ENCODE results near the gene UBA1.

UBA1 gene

GRCh38 chrX:47172971-47173792 lies 20.4 kb upstream of the UBA1 start:
- H3K27me3 ChIP-seq = no peaks in the 10 kb centered on the region
- no peak overlapping the region for H3K4me3 ChIP-seq (ENCODE audit: low read depth, low read length)
- H3K36me3 ChIP-seq = peaks cover 53% of the 10 kb centered on the region
- TF ChIP-seq CTCF (IDR thresholded peaks at IDR 0.05; ENCODE audit: low read depth, low read length) = no peak
- H3K9me3 ChIP-seq = no peaks in the 10 kb centered on the region
- DNase-seq = no peak
- H3K4me1 ChIP-seq = no peaks in the 10 kb centered on the region

- H3K27me3 ChIP-seq = no peaks in the 10 kb centered on the region
- no peak overlapping the region for H3K4me3 ChIP-seq (ENCODE audit: low read depth, low read length)
- no peak for DNase-seq
- H3K36me3 ChIP-seq = peaks cover 52% of the 10 kb centered on the region
- no peaks in the 10 kb centered on the region for H3K9me3 ChIP-seq
- H3K4me1 ChIP-seq = no peaks in the 10 kb centered on the region
- no peak for TF ChIP-seq CTCF (IDR thresholded peaks at IDR 0.05; ENCODE audit: low read depth, low read length)
Measured at GRCh38 chrX:47174376-47174775, 19.3 kb upstream of the UBA1 start.

DNA sequence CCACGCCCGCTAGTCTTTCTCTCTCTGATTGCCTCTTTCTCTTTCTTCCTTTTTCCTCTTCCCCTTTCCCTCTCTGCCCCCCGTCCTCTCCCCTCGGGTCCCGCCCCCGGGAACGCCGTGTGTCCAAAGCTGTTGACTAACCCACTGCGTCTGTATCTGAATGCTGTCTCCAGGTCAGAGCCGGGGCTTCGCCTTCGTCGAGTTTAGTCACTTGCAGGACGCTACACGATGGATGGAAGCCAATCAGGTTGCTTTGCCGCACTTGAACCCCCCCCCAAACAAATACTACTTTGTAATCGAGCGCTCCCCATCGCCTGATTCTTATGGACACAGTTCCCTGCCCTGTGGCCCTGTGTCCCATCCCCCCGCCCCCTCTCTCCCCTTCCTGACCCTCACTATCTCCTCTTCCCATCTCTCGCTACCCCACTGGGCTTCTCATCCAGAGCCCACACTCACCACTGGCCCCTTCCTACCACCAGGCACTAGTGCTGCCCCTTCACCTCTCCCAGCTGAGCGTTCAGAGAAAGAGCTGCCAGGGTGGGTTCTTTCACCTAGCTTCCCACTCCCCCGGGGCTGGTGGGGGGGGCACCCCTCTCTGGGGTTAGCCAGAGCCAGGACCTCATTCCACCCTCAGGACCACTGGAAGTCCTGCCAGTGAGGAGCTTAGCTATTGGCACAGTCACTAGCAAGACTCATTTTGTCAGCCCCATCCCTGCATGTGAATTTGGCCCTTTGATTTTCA lies 18.6 kb upstream of the UBA1 start:
- TF ChIP-seq CTCF (IDR thresholded peaks at IDR 0.05; ENCODE audit: low read depth, low read length) = no peak
- H3K4me3 ChIP-seq (ENCODE audit: low read depth, low read length) = no peak overlapping the region
- no peaks in the 10 kb centered on the region for H3K9me3 ChIP-seq
- peaks cover 52% of the 10 kb centered on the region for H3K36me3 ChIP-seq
- H3K27me3 ChIP-seq = no peaks in the 10 kb centered on the region
- no peak for DNase-seq
- no peaks in the 10 kb centered on the region for H3K4me1 ChIP-seq

GRCh38 chrX:47175588-47175980 lies 18.0 kb upstream of the UBA1 start:
- no peaks in the 10 kb centered on the region for H3K27me3 ChIP-seq
- TF ChIP-seq CTCF (IDR thresholded peaks at IDR 0.05; ENCODE audit: low read depth, low read length) = no peak
- H3K4me1 ChIP-seq = no peaks in the 10 kb centered on the region
- peaks cover 50% of the 10 kb centered on the region for H3K36me3 ChIP-seq
- H3K9me3 ChIP-seq = no peaks in the 10 kb centered on the region
- H3K4me3 ChIP-seq (ENCODE audit: low read depth, low read length) = no peak overlapping the region
- DNase-seq = no peak

DNA sequence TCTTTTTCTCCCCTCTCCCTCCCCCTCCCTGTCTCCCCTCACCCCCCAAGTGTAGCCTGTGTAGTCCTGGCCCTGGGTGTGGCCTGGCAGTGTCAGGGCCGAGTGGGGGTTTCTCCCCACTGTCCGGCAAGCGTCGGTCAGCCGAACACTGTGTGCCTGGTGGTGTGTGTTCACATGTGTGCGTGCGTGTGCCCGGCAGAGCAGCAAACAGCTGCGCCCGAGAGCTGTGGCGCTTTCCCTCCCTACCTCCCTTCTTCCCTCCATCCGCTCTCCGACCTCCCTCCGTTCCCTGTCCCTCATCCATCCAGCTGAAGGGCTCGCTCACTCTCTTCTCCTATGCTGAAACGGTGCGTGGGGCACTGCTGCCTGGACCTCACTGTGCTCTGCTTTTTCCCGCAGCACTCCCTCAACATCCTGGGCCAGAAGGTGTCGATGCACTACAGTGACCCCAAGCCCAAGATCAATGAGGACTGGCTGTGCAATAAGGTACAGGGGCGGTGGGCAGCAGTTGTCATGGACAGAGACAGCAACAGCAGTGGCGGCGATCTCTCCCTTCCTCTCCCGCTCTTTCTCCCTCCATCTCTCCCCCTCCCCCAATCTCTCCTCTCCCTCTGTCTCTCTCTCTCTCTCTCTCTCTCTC lies 17.4 kb upstream of the UBA1 start:
- Histone ChIP-seq H3K4me3 (ENCODE audit: low read depth, low read length) (no peak overlapping the region), H3K27me3 (no peaks in the 10 kb centered on the region), H3K9me3 (no peaks in the 10 kb centered on the region), H3K36me3 (peaks cover 49% of the 10 kb centered on the region), H3K4me1 (no peaks in the 10 kb centered on the region)
- DNase-seq = no peak
- no peak for TF ChIP-seq CTCF (IDR thresholded peaks at IDR 0.05; ENCODE audit: low read depth, low read length)

Measured in BE2C (cell line).